NCI-H1436 treated with DMSO at 0.1 percent for 48 hours (cell line): ENCODE data around the gene CAPN5.
"Not testable (repeated sequence)": the region's sequence is repeated elsewhere in the genome, so short reads cannot be mapped to it uniquely, and the experiment has no call there.

Source experiments
- DNase-seq: peaks from one replicate; lab custom pipeline; 2025; lab: John Stamatoyannopoulos, UW

The CAPN5 gene

DNA sequence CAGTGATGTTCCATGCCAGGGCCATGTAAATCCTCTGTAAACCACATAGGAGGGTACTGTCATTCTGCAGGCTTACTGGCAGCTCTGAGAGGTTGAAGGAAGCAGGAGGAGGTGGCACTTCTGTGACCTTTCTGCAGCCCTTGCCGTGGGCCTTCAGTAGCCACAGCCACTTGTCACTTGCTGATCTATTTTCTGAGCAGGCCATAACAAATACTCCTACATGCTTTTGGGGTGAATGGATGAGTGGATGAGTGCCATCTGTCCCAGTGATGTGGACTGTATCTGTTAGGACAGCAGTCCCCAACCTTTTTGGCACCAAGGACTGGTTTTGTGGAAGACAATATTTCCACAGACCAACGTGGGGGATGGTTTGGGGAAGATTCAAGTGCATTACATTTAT is 22.4 kb upstream of the CAPN5 start:
- DNase-seq: no peak

DNA sequence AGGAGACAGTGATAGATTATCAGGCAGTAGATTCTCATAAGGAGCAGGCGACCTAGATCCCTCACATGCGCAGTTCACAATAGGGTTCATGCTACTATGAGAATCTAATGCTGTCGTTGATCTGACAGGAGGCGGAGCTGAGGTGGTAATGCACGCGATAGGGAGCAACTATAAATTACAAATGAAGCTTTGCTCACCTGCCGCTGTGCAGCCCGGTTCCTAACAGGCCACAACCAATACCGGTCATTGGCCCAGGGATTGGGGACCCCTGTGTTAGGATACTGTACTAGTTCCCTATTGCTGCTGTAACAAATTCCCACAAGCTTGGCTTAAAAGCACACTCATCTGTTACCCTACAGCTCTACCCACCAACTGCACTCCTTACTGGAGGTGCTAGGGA is 21.9 kb upstream of the CAPN5 start:
- no peak for DNase-seq

DNA sequence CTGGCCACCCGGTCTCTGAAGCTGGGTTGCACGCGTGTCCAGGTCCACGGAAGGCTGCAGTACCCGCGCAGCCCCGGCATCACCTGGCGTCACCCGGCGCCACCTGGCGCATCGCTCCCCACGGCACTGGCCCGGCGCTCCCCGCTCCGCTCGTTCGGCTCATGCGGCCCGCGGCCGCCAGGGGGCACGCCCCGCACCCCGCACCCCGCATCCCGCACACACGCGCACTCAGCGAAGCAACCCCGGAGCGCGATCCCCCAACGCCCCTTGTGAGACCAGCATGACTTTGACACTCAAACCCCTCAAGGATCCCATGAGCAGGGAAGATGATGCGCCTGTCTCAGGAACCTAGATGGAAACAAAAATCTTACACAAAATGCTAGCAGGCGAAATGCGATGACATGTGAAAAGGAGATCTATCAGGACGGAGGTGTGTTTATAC is 20.7 kb upstream of the CAPN5 start:
- DNase-seq: no peak

DNA sequence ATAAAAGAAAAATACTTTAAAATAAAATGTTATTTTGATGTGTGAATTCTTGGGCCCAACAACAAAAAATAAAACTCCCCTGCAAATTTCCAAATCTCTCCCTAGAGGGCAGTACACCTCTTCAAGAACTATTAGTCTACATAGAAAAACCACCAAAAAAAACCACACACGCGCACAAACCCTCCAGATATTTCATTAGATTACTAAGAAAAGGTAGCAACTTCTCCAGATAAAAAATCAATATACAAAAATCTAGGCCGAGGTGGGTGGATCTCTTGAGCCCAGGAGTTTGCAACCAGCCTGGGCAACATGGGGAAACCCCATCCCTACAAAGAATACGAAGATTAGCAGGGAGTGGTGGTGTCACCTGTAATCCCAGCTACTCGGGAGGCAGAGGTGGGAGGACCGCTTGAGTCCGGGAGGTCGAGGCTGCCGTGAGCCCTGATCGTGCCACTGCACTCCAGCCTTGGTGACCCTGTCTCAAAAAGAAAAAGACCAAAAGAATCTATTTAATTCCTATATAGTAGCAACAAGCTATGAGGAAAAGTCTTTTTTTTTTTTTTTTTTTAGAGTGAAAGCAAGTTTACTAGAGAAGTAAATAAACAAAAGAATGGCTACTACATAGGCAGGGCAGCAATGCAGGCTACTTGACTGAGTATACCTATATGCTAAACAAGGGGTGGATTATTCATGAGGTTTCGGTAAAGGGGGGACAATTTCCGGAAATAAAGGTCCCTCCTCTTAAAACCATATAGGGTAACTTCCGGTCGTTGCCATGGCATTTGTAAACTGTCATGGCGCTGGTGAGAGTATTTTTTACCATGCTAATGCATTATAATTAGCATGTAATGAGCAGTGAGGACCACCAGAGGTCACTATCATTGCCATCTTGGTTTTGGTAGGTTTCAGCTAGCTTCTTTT is 19.5 kb upstream of the CAPN5 start:
- peak; percentile 70 for DNase-seq

DNA sequence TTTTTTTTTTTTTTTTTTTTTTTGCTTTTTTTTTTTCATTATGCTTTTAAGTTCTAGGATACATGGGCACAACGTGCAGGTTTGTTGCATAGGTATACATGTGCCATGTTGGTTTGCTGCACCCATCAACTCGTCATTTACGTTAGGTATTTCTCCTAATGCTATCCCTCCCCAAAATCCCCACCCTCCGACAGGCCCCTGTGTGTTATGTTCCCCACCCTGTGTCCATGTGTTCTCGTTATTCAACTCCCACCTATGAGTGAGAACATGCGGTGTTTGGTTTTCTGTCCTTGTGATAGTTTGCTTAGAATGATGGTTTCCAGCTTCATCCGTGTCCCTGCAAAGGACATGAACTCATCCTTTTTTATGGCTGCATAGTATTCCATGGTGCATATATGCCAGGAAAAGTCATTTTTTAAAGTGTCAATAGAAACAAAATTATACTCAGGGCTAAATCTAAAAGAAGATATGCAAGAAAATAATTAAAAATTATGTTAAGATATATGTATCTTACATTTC is 18.8 kb upstream of the CAPN5 start:
- DNase-seq: not testable (repeated sequence)

DNA sequence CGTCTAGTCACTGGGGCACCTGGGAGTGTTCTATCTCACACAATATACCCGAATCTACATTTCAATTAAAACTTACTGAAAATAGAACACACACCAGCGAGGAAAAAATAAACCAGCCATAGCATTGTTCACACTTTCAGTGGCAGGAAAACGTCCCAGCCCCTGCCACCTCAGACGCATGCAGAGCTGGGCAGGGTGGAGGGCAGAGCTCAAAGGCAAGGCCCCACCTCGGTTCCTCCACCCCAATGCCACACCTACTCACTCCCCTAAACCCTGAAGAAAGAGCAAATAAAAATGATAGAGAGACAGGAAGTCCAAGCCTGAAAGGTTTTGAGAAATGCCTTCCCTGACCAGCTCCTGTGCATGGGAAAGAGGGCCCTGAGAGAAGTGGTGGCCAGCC is 17.7 kb upstream of the CAPN5 start:
- DNase-seq: no peak

DNA sequence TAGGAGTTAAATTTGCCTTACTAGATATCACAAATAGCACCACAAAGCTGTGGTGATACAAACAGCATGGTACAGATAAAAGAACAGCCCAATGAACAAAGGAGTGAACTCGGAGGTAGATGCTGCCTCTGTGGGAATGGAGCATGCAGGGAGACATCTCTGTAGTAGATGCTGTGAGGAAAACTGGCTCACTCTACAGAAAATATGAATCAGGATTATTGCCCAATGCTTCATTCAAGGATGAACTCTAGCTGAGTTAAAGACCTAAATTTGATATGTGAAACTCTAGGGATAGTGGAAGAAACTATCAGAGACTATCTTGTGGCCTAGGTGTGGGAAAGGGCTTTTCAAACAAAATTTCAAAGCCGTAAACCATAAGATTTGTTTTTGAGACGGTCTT is 15.3 kb upstream of the CAPN5 start:
- DNase-seq: no peak

DNA sequence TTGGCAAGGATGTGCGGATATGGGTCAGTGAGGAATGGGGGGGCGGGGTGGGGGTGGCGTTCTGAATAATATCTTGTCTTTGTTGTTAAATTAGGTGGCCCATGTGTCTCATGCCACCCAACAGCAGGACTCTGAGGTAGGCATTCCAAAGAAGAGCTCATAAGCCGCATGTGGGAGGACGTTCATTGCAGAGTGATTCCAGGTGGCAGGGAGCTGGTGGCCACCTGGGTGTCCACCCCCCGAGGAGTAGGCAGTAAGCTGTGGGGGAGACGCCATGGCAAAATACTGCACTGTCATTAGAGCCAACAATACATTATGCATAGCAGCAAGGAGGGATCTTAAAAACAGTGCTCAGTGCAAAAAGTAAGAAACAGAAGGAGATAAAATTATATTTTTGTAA is 14.3 kb upstream of the CAPN5 start:
- no peak for DNase-seq

DNA sequence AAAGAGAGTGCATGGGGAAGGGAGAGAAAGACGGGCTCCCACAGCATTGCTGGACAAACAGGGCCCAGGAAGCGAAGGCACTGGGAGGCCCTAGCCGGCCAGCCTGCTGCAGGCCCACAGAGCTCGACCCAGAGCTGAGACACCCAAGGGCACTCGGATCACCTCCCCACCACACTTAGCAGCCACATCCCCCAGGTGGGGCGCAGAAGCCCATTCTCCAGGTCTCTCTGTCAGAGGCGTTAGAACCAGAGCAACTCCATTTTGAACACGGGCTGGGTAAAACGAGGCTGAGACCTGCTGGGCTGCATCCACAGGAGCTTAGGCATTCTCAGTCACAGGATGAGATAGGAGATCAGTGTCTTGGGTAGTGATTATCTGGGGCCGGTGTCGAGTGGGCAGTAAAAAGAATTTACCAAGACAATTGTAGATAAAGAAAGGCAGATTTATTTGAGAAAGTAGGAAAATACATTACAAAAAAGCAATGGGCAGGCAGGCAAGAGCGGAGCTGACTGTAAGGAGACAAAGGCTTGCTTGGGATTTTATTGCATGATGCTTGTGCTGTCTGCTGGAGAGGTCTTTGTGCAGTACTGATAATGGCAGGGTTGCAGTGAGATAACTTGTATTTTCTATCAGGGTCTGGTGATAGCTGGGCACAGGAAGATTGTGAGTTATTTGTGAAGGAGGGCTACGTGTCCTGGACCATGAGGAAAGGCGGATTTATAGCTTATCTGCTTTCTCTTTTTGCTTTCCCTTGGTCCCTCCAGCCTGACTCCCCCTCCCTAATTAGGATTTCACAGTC is 13.4 kb upstream of the CAPN5 start:
- DNase-seq: no peak

DNA sequence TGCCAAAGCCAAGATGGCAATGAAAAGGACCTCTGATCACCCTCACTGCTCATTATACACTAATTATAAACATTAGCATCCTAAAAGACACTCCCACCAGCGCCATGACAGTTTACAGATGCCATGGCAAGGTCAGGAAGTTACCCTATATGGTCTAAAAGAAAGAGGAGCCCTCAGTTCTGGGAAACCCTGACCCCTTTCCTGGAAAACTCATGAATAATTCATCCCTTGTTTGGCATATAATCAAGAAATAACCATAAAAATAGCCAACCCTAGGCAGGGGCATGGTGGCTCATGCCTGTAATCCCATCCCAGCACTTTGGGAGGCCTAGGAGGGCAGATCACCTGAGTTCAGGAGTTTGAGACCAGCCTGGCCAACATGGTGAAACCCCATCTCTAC is 12.7 kb upstream of the CAPN5 start:
- DNase-seq: no peak

DNA sequence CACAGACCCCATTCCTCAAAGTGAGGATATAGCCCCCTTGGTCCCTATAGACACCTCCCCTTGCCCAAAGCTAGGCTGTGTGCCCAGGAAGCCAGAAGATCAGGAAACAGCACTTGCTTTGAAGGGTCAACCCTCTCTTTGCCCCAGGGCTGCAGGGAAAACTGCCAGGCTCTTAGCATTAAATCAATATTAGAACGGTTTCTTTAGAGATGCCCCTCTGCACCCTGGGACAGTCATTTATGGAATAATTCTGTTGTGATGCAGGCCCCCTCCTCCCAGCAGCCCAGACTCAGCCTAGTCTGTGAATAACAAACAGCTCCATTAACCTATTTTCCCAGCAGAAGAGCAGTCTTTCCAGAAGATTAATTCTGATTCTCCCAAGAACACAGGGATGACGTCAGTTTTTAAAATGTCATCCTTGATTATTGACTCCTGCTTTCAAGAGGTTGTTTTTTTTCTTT is 11.6 kb upstream of the CAPN5 start:
- no peak for DNase-seq

DNA sequence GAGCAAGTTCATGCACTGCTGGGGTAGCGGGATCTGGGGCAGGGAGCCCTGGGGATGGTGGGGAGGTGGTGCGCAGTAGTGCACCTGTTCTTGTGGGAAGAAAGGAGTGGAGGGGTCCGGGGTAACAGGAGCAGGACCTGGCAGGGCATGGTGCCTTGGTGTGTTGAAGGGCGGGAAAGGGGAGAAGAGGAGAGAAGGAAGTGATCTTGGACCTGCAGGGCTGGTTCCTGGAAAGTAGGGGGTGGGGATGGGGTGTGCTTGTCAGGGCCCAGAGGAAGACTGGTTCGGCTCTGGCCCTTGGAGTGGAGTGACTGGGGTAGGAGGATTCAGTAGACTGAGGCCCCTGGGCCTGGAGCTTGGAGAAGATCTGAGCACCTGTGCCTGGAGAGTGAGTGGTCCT is 10.9 kb upstream of the CAPN5 start:
- no peak for DNase-seq

DNA sequence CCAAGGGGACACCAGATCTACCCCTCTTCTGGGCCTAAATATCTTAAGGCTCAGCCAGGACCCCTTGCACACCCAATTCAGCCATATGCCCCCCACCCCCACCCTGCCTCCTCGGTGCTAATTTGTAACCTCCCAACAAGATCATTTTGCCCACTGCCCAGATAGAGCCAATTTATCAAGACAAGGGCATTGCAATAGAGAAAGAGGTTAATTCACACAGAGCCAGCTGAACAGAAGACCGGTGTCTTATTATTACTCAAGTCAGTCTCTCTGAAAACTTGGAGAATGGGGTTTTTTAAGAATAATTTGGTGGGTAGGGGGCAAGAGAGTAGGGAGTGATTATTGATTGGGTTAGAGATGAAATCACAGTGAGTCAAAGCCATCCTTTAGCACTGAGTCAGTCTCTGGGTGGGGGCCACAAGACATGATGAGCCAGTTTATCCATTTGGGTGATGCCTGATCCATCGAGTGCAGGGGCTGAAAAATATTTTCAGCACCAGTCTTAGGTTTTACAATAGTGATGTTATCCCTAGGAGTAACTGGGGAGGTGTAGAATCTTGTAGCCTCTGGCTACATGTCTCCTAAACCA is 9.9 kb upstream of the CAPN5 start:
- no peak for DNase-seq

DNA sequence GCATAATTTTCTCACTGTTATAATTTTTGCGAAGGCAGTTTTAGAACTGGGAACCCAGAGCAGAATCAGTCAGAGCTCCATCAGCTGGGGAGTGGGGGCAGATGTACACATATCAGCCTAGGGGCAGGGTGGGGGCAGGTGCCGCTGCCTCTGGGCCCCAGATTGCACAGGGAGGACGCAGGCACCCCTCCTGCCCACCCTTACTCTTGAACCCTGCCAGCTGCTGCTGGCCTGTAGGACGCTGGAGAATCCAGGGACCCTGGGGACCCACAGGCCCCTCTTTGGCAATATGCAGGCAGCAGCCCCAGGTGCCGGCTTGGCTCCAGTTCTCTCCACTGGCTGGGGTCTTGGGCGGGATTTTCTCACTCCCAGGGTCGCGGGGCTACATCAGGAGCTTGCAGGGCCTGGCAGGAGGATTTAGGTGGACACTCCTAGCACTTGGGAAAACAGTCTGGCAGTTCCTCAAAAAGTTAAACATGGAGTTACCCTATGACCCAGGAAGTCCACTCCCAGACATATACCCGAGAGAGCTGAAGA is 8.8 kb upstream of the CAPN5 start:
- no peak for DNase-seq

DNA sequence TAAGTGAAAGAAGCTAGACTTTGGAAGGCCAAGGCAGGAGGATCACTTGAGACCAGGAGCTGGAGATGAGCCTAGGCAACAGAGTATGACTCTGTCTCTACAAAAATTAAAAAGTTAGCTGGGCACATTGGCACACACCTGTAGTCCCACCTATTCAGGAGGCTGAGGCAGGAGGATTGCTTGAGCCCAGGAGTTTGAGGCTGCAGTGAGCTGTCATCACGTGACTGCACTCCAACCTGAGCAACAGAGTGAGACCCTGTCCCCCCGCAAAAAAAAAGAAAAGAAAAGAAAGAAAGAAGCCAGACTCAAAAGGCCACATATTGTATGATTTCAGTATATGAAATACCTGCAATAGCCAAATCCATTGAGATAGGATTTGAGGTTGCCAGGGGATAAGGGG is 7.9 kb upstream of the CAPN5 start:
- DNase-seq: no peak

DNA sequence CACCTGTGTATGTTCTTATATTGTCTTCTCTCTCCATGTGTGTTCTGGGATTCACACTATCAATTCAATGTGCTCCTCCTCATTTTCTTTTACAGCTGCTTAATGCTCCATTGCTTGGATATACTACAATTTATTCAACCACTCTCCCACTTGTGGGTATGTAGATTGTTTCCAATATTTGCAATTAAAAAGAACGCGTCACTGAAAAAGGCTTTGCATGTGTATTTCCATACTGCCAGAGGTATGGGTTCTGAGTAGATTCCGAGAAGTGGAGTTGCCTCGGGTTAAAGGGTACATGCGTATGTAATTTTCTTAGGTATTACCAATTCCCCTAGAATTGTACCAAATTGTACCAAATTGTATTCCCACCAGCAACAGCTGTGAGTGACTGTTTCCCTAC is 7.0 kb upstream of the CAPN5 start:
- DNase-seq: no peak

DNA sequence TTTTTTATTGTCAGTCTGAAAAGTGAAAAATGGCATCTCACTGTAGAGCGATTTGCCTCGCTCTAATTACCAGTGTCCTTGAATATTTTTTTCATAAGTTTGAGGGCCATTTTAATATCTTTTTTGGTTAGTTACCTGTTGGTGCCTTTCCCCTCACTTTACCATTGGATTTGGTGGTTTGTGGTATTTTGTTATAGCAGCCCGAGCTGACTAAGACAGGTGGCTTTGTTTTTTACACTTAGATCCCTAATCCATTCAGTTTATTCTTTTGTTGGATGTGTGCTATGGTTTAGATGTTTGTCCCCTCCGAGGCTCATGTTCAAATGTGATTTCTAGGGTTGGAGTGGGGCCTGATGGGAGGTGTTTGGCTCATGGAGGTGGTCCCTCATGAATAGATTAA is 6.5 kb upstream of the CAPN5 start:
- no peak for DNase-seq

DNA sequence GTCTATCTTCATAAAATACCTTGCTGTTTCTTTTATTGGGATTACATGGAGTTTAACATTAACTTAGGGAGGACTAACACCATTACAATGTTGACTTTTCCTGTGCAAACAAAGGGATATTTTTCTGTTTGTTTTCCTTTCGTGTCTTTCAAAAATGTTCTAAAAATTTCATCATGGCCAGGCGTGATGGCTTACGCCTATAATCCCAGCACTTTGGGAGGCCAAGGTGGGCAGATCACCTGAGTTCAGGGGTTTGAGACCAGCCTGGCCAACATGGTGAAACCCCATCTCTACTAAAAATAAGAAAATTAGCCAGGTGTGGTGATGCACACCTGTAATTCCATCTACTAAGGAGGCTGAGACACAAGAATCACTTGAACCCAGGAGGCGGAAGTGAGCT is 5.5 kb upstream of the CAPN5 start:
- DNase-seq: not testable (repeated sequence)

DNA sequence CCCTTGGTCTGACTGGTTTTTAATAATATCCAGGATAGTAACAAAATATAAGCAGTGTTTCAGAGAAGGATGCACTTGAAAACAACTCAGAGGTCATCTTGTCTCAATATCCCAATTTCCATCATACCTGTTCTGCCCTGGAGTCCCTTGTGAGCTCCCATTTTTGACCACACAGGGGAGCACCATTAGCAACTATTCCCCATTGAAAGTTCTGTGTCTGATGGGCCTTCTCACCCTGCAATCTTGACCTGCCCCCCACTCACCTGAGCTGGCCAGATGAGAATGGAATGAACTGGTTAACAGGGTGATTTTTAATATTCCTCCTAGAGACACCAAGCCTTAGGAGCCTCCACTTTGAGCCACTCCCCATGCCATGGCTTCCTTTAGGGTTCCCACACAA is 3.8 kb upstream of the CAPN5 start:
- DNase-seq: no peak

DNA sequence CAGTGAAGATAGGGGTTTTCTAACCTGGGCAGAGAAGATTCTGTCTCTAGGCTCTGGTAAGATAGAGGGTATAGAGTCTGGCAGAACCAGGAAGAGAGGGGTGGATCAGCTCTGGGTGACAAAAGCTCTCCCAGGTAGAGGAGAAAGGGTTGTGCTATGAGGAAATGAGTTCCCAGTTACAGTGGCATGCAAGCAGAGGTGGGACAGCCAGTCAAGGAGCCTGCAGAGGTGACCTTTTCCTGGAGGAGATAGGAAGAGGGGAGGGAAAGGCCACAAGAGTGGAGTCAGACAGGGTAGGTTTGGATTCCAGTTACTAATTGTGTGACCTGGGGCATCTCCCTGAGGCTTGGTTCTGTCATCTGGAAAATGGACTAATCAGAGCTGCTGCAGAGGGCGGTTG is 3.4 kb upstream of the CAPN5 start:
- no peak for DNase-seq

DNA sequence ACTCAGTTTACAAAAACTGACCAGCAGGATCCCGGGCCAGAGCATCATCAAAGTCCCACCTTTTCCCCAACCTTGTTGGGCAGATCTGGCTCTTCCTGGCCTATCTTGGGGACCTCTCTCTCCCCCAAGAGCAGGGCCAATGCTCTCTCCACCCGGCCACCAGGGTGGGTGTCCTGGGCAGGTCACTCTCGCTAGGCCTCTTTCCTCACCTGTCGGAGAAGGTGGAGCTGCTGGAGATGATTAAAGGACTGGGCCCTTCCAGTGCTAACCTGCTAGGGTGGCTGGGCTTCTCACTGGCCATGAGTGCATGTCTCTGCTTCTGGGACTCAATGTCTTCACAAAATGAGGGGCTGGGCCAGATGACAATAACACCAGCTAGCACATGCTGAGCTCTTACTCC is 2.9 kb upstream of the CAPN5 start:
- DNase-seq: no peak

DNA sequence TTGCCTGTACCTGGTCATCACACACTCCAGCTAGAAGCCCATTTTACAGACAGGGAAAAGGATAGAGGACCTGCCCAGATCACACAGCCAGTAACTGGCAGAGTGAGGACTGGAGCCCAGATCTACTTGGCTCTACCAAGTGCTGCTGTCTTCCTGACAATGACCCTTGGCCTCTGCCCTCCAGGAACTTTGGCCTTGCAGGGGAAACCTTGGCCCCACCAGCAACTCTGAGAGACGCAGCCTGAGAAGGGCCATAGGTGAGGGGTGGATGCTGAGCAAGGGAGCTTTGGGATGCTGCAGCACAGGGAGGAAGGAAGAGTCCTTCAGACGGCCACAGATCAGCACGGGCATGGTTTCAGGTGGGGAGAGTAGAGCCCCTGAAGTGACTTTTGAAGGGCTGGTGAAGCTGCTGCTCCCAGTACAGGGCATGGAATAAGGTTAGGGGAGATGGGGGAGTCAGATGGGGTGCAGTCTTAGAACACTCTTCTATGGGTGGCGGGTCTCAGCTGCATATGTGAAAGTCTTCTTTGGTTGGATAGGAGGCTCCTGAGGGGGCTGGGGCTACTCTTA is 2.0 kb upstream of the CAPN5 start:
- DNase-seq: no peak
